RPMI7951 (cell line): ENCODE data around the gene RAB3A. TPM values are rescaled to one million over a fixed set of nuclear protein-coding genes. Genes with fewer than 3 reads are reported as not detected.

Experiments used
- DNase-seq: peaks from one replicate; pipeline ENCODE4 v3.0.0-alpha.2; 2012; ENCODE audit warnings: low read depth
- total RNA-seq: library from RNA; depleted of rRNA; stranded (reverse); fragments of >200 nt; shearing (Covaris generic); gene quantifications from 2 replicates; pipeline ENCODE4 v1.2.3, GENCODE V29; 2014

The RAB3A gene
- total RNA-seq, 1 experiment from 2014 or later, result 3.6 TPM

DNA sequence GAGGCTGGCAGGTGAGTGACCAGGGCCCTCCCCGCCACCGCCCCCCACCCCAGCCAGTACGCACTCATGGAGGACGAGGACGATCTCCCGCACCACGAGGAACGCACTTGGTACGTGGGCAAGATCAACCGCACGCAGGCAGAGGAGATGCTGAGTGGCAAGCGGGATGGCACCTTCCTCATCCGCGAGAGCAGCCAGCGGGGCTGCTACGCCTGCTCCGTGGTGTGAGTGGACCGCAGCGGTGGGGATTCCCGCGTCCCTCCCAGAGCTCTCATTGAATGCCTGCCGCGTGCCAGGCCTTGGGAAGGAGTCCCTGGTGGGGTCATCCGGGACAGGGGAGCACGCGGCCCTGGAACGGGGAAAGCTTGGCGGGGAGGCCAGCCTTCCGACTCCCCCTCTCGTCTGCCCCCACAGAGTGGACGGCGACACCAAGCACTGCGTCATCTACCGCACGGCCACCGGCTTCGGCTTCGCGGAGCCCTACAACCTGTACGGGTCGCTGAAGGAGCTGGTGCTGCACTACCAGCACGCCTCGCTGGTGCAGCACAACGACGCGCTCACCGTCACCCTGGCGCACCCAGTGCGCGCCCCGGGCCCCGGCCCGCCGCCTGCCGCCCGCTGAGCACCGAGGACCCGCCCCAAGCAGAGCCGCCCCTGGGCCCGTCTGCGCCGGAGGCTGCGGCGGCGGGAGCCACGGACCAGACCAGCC lies 35.0 kb downstream of the RAB3A start:
- DNase-seq, result no peak

DNA sequence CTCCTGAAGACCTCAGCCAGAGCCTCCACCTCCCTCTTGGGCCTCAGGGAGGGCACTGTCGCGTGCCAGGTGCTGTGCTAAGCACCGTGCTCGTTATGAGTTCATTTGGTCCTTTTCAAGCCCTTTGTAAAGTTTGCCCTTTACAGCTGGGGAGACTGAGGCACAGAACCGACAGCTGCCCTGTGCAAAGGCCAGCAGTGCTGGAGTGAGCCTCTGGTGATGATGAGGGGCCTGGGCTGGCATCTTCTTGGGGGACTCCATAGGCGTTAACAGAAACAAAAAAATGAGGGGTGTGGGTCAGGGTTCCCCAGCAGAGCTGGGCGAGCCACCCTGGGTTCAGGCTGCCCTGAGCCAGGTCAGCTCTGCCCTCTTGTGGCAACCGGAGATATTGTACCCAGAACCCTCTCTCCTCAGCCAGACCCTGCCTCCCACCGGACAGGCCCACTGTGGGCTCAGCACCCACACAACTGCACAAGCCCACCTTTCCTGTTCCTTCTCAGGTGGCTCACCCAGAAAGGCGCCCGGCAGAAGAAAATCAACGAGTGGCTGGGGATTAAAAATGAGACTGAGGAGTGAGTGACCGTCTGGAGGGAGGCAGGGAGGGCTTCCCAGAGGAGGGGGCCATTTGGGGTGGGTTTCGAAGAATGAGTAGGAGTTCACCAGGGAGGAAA lies 35.7 kb downstream of the RAB3A start:
- DNase-seq, result peak; percentile 31

DNA sequence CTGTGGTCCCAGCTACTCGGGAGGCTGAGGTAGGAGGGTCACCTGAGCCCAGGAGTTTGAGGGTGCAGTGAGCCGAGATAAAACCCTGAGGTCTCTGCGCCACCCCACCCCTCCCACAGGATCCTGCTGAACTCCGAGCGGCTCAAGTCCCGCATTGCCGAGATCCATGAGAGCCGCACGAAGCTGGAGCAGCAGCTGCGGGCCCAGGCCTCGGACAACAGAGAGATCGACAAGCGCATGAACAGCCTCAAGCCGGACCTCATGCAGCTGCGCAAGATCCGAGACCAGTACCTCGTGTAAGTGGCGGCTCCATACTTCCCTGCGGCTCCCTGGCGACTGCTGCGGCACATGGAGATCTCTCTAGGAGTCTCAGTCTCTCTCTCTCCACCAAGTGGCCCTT lies 36.8 kb downstream of the RAB3A start:
- DNase-seq, result no peak

DNA sequence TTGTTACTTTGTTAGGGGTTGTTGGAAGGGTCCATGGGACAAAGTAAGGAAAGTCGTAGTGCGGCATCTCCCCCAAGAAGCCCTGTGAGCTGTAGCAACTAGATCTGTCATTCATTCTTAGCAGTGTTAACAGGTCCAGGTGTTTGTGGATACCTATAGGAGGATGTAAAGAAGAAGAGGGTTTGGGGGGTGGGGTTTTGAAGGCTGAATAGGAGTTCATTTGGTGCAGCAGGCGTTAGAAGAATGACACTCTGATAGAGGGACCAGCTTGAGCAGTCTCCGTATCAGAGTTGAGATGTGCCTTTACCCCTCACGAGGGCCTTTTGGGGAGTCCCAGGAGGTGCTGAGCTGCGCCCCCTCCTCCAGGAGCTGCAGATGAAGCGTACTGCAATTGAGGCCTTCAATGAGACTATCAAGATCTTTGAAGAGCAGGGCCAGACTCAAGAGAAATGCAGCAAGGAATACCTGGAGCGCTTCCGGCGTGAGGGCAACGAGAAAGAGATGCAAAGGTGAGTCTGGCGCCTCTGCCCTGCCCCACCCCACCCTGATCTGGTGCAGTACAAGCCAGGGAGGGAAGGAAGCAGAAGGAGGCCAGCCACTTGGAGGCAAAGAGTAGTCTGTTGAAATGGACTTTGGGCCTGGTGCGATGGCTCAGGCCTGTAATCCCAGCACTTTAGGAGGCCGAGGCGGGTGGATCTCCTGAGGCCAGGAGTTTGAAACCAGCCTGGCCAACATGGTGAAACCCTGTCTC lies 37.9 kb downstream of the RAB3A start:
- no peak for DNase-seq

DNA sequence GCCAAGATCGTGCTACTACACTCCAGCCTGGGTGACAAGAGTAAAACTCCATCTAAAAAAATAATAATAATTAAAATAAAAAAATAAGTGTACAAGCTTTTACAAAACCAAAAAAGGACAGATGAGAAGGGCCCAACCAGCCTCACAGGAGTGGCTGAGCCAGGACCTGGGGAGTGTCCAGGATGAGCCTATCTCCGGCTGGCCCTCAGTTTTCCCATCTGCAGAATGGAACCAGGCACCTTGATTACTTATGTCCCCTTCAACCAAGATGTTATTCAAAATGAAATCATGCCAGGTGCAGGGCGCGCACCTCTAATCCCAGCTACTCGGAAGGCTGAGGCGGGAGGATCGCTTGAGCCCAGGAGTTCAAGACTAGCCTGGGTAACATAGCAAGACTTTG lies 39.8 kb downstream of the RAB3A start:
- no peak for DNase-seq

DNA sequence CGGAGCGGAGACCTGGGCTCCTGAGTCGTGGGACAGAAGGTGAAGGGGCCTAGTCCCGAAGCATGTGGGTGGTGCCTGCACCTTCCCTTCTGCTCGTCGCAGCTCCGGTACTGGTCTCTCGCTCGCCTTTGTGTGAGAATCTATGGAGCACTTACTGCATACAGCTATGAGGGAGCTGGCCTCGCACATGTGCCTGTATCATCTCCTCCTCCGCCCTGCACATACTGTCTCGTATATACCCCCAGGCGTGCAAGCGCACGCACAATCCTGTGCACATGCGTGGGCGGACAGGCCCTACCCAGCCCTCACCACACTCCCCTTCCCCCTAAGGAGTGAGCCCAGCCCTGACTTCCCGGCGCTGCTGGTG lies 42.2 kb downstream of the RAB3A start:
- DNase-seq, result no peak

DNA sequence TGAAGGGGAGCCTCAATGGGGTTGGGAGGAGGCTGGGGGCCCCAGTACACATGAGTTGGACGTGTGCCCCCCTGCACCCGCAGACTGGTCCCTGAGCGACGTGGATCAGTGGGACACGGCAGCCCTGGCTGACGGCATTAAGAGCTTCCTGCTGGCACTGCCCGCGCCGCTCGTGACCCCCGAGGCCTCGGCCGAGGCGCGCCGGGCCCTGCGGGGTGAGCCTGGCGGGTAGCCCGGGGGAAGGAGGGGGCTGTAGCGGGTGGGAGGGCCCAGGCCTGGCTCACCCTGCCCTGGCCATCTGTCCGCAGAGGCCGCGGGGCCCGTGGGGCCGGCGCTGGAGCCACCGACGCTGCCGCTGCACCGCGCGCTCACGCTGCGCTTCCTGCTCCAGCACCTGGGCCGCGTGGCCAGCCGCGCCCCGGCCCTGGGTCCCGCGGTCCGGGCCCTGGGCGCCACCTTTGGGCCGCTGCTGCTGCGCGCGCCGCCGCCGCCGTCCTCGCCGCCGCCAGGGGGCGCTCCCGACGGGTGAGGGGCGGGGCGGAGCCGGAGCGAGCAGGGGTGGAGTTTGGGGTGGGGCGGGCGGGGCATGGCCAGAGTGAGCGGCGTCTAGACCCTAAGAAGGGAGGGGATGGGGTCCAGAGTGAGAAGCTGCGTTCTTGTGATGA lies 42.7 kb downstream of the RAB3A start:
- peak; percentile 53 for DNase-seq

DNA sequence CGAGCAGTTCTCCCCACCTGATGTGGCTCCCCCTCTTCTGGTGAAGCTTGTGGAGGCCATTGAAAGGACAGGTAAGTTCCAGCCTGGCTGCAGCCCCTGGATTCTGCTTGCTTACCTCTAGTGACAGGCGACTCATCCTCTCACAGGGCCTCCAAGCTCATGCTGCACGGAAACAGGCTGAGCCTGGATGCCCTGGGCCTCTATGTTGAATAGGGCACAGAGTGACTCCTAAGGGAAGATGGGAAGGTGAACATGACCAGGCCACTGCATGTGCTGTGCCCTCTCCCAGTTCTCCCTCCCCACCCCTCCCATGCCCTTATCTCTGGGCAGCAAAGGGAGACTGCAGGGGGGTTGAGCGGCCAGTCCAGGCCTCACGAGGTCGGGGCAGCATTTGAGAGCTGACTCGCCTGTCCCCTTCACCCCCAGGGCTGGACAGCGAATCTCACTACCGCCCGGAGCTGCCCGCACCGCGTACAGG lies 43.3 kb downstream of the RAB3A start:
- DNase-seq, result no peak

DNA sequence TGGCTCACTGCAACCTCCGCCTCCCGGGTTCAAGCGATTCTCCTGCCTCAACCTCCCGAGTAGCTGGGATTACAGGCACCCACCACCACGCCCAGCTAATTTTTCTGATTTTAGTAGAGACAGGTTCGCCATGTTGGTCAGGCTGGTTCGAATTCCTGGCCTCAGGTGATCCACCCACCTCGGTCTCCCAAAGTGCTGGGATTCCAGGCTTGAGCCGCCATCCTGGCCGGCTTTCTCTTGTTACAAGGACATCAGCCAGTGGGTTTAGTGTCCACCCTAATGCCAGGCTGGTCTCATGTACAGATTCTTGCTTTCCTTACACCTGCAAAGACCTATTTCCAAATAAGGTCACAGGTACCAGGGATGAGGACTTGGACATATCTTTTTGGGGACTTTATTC lies 44.0 kb downstream of the RAB3A start:
- no peak for DNase-seq

DNA sequence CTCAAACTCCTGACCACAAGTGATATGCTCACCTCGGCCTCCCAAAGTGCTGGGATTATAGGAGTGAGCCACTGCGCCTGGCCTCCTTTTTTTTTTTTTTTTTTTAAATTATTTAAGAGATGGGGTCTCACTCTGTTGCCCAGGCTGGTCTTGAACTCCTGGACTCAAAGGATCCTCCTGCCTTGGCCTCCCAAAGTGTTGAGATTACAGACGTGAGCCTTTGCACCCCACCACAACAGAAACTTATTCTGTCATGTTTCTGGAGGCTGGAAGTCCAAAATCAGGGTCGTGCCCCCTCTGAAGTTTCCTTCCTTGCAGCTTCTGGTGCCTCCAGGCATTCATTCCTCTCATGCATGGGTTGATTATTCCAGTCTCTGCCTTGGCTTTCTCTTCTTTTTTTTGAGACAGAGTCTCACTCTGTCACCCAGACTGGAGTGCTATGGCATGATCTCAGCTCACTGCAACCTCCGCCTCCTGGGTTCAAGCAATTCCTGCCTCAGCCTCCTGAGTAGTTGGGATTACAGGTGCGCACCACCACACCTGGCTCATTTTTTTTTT lies 44.7 kb downstream of the RAB3A start:
- DNase-seq, result peak; percentile 33

DNA sequence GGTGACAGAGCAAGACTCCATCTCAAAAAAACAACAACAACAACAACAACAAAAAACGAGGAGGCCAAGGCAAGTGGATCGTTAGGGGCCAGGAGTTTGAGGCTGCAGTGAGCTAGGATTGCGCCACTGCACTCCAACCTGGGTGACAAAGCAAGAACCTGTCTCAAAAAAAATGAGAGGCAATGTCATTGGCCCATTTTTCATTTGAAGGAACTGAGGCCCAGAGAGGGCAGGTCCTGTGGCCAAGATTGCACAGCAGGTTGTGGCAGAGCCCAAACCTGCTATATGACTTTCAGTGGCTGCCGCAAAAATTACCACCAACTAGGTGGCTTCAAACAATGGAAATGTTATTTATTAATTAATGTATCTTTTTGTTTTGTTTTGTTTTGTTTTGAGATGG lies 45.4 kb downstream of the RAB3A start:
- DNase-seq, result no peak

DNA sequence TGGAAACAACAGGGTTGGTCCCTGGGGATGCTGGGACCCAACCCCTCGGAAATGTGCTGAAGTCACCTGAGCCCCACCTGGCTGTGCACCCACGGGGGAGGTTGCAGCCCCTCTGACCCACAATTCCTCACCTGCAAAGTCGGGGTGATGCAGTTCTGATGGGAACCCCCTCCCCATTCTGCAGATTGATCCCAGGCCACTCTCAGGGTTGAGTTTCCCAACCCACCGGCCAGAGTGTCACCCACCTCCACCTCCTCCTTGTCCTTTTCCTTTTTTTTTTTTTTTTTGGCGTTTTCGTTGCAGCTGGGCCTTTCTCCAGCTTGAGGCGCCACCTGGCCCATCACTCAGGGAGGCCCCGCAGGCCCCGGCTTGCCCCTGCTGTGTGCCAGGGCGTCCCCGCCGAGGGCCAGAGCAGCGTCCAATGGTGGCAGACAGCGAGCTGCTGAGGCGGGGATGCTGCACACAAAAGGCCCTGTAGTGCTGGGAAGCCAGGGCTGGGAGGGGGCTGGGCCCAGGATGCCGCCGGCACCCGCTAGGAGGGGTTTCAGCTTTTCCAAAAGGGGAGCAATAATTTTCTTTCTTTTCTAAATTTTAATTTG lies 46.3 kb downstream of the RAB3A start:
- no peak for DNase-seq

DNA sequence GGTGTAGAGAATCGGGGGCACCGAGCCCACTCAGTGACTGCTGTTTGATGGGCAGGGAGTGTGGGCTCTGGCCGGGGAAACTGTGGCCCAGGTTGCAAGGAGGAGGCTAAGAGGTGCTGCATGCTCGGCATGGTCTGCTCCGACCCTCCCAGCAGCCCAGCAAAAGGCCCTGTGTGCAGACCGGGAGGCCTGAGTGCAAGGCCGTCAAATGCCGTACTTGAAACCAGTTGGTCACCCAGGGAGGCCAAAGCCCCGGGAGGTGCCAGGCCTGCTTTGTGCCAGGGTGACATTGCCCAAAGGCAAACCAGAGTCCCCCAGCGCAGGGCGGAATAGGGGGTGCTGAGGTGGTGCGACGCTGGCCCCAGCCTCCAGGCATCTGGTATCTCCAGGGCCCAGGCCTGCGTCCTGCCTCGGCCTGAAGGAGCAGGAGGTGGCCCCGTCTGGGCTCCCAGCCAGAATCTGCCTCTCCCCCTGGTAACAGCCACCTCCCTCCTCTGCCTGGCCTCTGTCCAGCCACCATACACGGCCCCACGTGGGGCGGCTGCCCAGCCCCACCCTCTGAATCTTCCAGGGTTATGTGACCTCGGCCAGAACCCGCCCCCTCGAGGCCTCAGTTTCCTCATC lies 46.9 kb downstream of the RAB3A start:
- DNase-seq, result peak; percentile 88

DNA sequence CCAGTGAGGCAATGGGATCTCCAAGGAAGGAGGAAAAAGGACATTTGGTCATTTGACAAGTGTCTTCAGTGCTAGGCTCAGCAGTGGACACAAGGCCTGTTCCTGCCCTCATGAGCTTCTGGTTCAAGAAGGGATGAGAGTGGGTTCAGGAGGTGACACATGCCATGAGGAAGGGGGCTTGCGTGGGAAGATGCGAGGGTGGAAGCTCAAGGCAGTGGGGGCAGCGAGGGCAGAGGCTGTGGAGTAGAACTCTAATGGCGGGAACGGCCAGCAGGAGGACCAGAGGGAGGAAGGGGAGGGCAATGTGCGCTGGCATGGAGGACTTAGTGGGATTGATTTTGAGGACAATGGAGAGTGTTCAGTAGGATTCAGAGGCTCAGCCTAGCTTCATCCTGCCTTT lies 47.6 kb downstream of the RAB3A start:
- no peak for DNase-seq

DNA sequence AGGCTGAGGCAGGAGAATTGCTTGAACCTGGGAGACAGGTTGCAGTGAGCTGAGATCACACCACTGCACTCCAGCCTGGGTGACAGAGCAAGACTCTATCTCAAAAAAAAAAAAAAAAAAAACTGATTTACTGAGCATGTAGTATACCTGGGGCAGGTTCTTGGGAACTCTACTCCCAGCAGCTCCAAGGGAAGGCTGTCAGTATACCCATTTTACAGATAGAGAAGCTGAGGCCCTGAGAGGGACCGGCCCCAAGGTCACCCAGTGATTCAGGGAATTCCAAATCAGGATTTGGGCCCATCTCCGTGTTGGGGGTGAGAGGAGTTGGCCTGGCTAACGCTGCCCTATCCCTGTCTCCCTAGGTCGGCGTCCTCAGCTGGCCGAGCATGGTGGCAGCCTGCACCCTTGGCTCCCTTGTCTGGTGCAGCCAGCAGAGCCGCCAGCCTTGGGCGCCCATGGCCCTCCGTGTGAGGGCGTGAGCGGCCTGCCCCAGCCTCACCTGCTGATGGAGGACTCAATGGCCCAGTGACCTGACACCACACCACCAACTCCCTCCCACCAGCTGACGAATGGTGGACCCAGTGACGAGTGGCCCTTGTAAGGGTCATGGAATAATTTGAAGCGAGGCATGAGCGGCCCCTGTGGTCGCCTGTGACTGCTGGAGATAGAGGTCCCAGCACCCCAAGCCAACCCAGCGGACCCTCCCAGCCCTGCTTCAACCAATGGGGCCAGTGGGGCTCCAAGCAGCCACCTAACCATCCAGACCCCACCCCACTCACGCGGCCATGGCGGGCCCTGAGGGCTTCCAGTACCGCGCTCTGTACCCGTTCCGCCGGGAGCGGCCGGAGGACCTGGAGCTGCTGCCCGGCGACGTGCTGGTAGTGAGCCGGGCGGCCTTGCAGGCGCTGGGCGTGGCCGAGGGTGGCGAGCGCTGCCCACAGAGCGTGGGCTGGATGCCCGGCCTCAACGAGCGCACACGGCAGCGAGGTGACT lies 48.5 kb downstream of the RAB3A start:
- DNase-seq, result no peak

DNA sequence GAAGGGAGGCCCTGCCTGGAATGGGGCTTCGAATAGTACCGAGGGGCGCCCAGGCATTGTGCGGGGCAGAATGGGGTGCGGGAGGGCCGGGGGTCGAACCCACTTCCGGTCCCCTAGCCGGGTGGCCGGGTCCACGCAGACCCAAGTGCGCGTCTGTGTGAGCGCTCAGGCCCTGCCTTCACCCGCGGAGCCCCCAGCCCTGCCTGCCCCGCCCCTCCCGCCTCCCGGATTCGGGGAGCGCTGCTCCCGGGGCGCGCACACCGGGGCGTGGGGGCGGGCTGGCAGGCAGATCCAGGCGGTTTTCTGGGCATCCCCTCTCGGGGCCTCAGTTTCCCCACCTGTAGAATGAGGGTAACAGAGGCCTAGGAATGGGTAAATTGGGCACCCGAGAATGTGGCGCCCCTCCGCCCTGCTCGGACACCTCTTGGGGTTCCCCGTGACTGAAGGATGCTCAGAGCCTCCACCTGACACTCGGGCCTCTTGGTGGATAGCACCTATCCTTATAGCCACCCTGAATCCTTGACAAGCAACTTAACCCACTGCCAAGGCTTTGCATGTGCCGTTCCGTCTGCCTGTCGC lies 50.2 kb downstream of the RAB3A start:
- no peak for DNase-seq

DNA sequence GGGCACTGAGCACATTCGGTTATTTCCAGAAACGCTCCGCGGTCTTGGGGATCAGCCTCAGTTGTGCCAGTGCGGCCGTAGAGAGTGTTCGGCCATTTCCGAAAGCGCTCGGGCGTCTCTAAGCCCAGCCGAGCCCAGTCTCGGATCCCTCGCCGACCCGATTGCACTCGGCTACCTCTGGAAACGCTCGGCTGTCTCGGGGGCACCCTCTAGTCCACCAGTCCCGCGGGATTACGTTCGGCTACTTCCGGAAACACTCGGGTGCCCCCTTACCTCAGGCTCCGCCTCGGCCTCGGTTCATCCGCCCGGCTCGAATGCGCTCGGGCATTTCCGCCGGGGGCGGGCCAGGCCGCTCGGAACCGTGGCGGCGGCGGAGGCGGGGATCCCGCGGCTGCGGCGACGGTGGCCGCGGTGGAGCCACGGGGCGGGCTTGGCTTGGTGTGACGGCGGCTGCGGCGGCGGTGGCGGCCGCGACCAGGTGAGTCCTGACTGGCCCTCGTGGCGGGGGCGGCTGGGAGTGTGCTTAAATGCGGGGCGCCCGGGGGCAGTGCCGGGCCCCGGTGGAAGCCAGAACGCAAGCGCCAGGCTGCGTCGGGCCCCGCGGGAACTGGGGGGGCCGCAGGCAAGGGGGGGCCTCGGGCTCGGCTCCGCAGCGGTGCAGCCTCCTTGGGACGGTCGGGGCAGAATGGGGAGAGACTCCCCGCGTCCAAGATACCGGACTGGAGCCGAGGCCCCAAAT lies 50.9 kb downstream of the RAB3A start, which contains the start of gene PIK3R2:
Gene PIK3R2 (plus strand): TSS at position 347 of the 739 bp plus-strand sequence. CDS start 2,717 bp downstream, outside the sequence.
- peak; percentile 97 for DNase-seq

DNA sequence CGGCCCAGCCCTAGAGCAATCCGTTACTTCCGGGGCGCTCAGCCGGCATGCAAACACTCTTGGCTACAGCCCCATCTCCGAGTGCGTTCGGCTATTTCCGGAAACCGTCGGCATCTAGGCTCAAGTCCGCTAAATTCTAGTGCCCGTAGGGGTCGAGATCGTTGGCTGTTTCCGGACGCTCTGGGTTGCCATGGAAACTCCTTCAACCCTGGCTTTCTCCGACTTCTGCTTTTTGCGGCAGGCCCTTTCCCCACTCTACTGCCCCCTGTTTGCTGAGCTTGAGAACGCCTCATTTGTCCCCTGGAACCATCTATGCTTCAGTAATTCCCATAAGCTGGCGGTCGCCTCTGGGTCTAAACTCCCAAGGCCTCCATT lies 51.4 kb downstream of the RAB3A start:
- peak; percentile 97 for DNase-seq
